Measurements from ENCODE around the gene MRPS27.

Gene MRPS27

GRCh38 chr5:72364951-72365350 lies 44.9 kb upstream of the MRPS27 start:
- Mint-ChIP-seq H3K36me3 (ENCODE audit: low read depth) (peaks cover 31% of the 10 kb centered on the region), H3K9me3 (no peaks in the 10 kb centered on the region), H3K27ac (peak overlapping the region; percentile 6), H3K4me1 (peaks cover 8% of the 10 kb centered on the region), H3K27me3 (ENCODE audit: low read depth, poor library complexity) (peaks cover 7% of the 10 kb centered on the region), H3K4me3 (no peak overlapping the region)
- TF ChIP-seq CTCF (IDR thresholded peaks at IDR 0.05): no peak
- DNase-seq: no peak

DNA sequence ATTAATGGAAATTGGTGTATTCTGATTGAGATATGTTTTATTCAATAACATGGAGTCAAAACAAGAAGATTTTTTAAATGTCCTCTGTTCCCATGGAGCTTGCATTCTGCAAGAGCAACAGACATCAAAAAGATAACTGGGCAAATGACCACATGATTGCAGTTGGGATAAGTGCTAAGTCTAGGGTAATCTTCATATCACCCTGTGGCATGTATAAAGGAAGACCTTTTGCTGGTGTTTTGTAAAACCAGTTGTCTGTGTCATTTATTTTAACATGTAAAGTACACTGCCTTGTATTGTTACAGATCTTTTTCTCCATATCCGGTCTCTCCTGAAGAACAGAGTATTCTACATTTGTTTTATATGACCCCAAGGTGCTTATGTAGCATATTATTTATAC lies 44.1 kb upstream of the MRPS27 start:
- Mint-ChIP-seq H3K4me1 (peaks cover 8% of the 10 kb centered on the region), H3K4me3 (no peak overlapping the region), H3K27me3 (ENCODE audit: low read depth, poor library complexity) (peaks cover 6% of the 10 kb centered on the region), H3K9me3 (no peaks in the 10 kb centered on the region), H3K27ac (no peak overlapping the region), H3K36me3 (ENCODE audit: low read depth) (peaks cover 39% of the 10 kb centered on the region)
- no peak for DNase-seq
- TF ChIP-seq CTCF (IDR thresholded peaks at IDR 0.05): no peak

GRCh38 chr5:72363166-72363802 lies 43.2 kb upstream of the MRPS27 start:
- no peak for TF ChIP-seq CTCF (IDR thresholded peaks at IDR 0.05)
- H3K27me3 Mint-ChIP-seq (ENCODE audit: low read depth, poor library complexity): peaks cover 4% of the 10 kb centered on the region
- H3K4me3 Mint-ChIP-seq: no peak overlapping the region
- no peak overlapping the region for H3K27ac Mint-ChIP-seq
- H3K9me3 Mint-ChIP-seq: no peaks in the 10 kb centered on the region
- H3K4me1 Mint-ChIP-seq: peaks cover 8% of the 10 kb centered on the region
- H3K36me3 Mint-ChIP-seq (ENCODE audit: low read depth): peaks cover 44% of the 10 kb centered on the region
- DNase-seq: no peak

DNA sequence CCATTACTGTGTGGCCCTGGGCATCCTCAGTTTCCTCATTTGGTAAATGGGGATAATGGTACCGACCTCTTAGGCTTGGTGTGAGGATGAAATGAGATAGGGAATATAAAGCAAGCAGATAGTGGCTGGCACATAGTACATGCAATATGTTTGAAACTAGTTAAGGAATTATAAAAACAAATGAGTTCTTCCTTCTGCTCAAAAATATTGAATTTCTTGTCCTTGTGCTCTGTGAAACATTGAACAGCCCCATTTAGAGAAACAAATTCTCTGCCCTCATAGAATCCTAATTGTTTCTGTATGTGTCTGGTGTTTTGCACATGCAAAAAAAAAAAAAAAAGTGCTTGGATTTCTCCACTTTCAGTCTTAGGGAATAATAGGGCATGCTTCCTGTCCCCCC lies 39.8 kb upstream of the MRPS27 start:
- H3K27me3 Mint-ChIP-seq (ENCODE audit: low read depth, poor library complexity): peaks cover 2% of the 10 kb centered on the region
- TF ChIP-seq CTCF (IDR thresholded peaks at IDR 0.05): no peak
- no peaks in the 10 kb centered on the region for H3K9me3 Mint-ChIP-seq
- peaks cover 48% of the 10 kb centered on the region for H3K36me3 Mint-ChIP-seq (ENCODE audit: low read depth)
- no peak overlapping the region for H3K27ac Mint-ChIP-seq
- H3K4me3 Mint-ChIP-seq: no peak overlapping the region
- H3K4me1 Mint-ChIP-seq: peaks cover 6% of the 10 kb centered on the region
- DNase-seq: no peak

DNA sequence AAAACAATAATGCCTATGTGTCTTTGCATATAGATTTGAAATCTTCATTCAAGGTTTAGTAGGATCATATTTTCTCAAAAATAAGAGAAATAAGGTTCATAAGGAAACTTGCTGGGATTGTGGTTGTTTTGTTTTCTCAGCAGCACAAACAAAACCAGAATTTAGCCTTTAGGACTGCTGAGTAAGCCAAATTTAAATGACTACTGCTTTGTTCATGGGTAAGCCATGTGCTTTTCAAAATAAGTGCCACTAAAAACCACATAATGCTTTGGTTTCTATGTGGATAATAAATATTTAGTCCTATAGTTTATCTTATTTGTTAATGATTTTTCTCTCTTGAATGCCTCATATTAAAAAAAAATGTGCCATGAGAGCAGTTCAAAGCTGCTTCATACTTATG lies 38.9 kb upstream of the MRPS27 start:
- TF ChIP-seq CTCF (IDR thresholded peaks at IDR 0.05): no peak
- Mint-ChIP-seq H3K36me3 (ENCODE audit: low read depth) (peaks cover 48% of the 10 kb centered on the region), H3K27ac (no peak overlapping the region), H3K27me3 (ENCODE audit: low read depth, poor library complexity) (peaks cover 2% of the 10 kb centered on the region), H3K4me1 (no peaks in the 10 kb centered on the region), H3K4me3 (no peak overlapping the region), H3K9me3 (no peaks in the 10 kb centered on the region)
- no peak for DNase-seq

GRCh38 chr5:72356361-72356760 lies 36.3 kb upstream of the MRPS27 start:
- Mint-ChIP-seq H3K4me3 (no peak overlapping the region), H3K27ac (no peak overlapping the region), H3K36me3 (ENCODE audit: low read depth) (peaks cover 44% of the 10 kb centered on the region), H3K27me3 (ENCODE audit: low read depth, poor library complexity) (no peaks in the 10 kb centered on the region), H3K9me3 (no peaks in the 10 kb centered on the region), H3K4me1 (peaks cover 8% of the 10 kb centered on the region)
- no peak for TF ChIP-seq CTCF (IDR thresholded peaks at IDR 0.05)
- DNase-seq: no peak

All from nephron progenitor cell (in vitro differentiated cells).